DND-41 (cell line): Measurements from ENCODE around the gene GRAMD2B.

Source experiments
- ATAC-seq: fragments of 200-7000 bp; cut with Tn5 transposase; 3 replicates; pipeline ENCODE4 v1.9.1; 2021; ENCODE audit warnings: low read depth; ENCODE audit not compliant: insufficient read depth
- DNase-seq: peaks from one replicate; pipeline ENCODE4 v3.0.0-alpha.2; 2020
- H2AFZ ChIP-seq: 2 replicates; pipeline ENCODE4 v1.6.0; 2012; ENCODE audit warnings: low read depth, low read length
- H3K27ac ChIP-seq: 2 replicates; pipeline ENCODE4 v1.5.1; 2012; ENCODE audit warnings: low read length, inconsistent platforms
- H3K27me3 ChIP-seq: fragments of 200-600 bp; sonication (generic); 2 replicates; pipeline ENCODE4 v1.6.0; 2012; ENCODE audit warnings: low read length, mild to moderate bottlenecking, inconsistent platforms; ENCODE audit not compliant: insufficient read depth, poor library complexity
- H3K36me3 ChIP-seq: 2 replicates; pipeline ENCODE4 v1.5.1; 2012; ENCODE audit warnings: low read length, inconsistent platforms; ENCODE audit not compliant: insufficient read depth
- H3K4me1 ChIP-seq: 2 replicates; pipeline ENCODE4 v1.5.1; 2012; ENCODE audit warnings: mild to moderate bottlenecking, low read length; ENCODE audit not compliant: insufficient read depth
- H3K4me2 ChIP-seq: 2 replicates; pipeline ENCODE4 v1.6.0; 2012; ENCODE audit warnings: mild to moderate bottlenecking, moderate library complexity, low read length, inconsistent platforms; ENCODE audit not compliant: insufficient read depth
- H3K4me3 ChIP-seq, 2 experiments: fragments of 200-600 bp in 1 of 2; shearing (Covaris generic) in 1 of 2; 2 replicates each; pipeline ENCODE4 v1.5.1; 2012 to 2016; ENCODE audit warnings: inconsistent platforms in 2 of 2, low read length in 2 of 2, mild to moderate bottlenecking in 2 of 2, low read depth in 1 of 2, moderate library complexity in 1 of 2
- H3K79me2 ChIP-seq: 2 replicates; pipeline ENCODE4 v1.6.0; 2012; ENCODE audit warnings: low read length, inconsistent platforms; ENCODE audit not compliant: insufficient read depth
- H3K9ac ChIP-seq: 2 replicates; pipeline ENCODE4 v1.6.0; 2012; ENCODE audit warnings: low read depth, mild to moderate bottlenecking, inconsistent platforms, low read length, moderate library complexity
- H3K9me3 ChIP-seq: 2 replicates; pipeline ENCODE4 v1.5.1; 2012; ENCODE audit warnings: low read length, moderate library complexity, mild to moderate bottlenecking, inconsistent platforms; ENCODE audit not compliant: insufficient read depth, severe bottlenecking
- H4K20me1 ChIP-seq: 2 replicates; pipeline ENCODE4 v1.6.0; 2012; ENCODE audit warnings: low read length; ENCODE audit not compliant: insufficient read depth
- EZH2 ChIP-seq: IDR thresholded peaks from 3 replicates; pipeline ENCODE4 v1.6.1; 2012; ENCODE audit warnings: borderline replicate concordance, low read depth, mild to moderate bottlenecking, moderate library complexity, low read length, inconsistent platforms; ENCODE audit not compliant: severe bottlenecking
- TF ChIP-seq, protein P1 (sequence below): IDR thresholded peaks from 2 replicates; pipeline ENCODE4 v1.5.1; 2012; ENCODE audit warnings: borderline replicate concordance, low read length, moderate library complexity, mild to moderate bottlenecking; ENCODE audit not compliant: poor library complexity, severe bottlenecking; ENCODE audit errors: extremely low read depth

The GRAMD2B gene

DNA sequence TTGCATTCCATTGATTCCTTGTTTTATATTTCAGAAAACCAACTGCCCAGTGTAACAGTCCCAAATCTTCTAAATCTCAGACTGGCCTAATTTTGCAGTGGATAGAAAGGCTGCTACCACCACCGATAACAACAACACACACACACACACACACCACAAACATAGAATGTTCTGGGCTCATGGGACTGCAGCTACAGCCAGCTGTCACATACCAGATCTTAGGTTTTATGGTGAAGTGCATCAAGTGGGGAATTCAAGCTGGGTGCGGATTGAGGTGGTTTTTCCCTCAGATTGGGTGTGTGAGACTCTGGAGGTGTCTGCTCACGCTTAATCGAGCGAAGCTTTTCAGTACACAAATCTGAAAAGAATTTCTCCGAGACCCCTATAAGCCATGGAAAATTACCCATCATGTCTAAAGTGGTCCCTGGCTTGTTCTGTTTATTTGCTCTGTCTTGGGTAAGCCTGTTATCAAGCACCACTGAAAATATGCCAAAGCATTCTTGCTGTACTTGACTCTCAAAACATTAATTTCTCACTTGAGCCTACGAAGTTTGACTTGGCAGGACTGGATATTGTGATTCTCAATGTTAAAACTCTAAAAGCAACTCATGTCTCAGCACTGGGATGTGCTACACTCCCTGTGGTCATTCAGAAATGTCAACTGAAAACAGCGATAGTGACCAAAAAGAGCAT, 100.8 kb downstream of the GRAMD2B start:
- DNase-seq (no peak), ATAC-seq (no peak)
- Histone ChIP-seq H3K27me3 (no peaks in the 10 kb centered on the region), H3K4me1 (no peaks in the 10 kb centered on the region), H3K36me3 (no peaks in the 10 kb centered on the region), H3K4me3 (no peak overlapping the region), H2AFZ (no peak overlapping the region), H3K9ac (no peak overlapping the region), H4K20me1 (no peaks in the 10 kb centered on the region), H3K4me2 (no peak overlapping the region), H3K27ac (no peak overlapping the region), H3K9me3 (no peaks in the 10 kb centered on the region), H3K79me2 (no peaks in the 10 kb centered on the region)
- TF ChIP-seq, protein P1, sequence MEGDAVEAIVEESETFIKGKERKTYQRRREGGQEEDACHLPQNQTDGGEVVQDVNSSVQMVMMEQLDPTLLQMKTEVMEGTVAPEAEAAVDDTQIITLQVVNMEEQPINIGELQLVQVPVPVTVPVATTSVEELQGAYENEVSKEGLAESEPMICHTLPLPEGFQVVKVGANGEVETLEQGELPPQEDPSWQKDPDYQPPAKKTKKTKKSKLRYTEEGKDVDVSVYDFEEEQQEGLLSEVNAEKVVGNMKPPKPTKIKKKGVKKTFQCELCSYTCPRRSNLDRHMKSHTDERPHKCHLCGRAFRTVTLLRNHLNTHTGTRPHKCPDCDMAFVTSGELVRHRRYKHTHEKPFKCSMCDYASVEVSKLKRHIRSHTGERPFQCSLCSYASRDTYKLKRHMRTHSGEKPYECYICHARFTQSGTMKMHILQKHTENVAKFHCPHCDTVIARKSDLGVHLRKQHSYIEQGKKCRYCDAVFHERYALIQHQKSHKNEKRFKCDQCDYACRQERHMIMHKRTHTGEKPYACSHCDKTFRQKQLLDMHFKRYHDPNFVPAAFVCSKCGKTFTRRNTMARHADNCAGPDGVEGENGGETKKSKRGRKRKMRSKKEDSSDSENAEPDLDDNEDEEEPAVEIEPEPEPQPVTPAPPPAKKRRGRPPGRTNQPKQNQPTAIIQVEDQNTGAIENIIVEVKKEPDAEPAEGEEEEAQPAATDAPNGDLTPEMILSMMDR = no peak
- no peak for TF ChIP-seq EZH2

DNA sequence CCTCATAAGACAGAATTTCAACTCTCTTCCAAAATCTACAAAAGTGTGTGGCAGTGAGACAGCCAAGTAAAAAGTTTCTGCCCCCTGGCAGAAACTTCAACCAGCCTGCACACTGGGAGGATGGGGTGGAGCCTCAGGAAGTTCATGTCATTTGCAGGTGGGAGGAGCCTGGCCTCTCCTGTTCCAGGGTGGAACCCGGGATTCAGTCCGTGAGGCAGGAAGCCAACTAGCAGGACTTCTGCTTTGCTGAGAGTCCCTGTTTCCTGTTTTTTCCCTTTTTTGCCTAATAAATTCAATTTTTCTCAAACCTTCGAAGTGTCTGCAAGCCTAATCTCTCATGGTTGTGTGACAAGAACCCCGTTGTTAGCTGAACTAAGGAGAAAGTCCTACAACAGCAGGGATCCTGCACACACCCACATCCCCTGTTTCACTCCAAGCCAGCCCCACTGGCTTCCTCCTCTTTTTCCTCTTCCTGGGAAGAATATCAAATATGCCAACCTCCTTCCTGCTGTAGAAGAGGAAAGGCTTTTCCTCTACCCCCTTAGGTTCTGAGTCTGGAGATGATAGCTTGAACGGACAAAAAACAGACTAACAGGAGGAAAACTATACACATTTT, 102.5 kb downstream of the GRAMD2B start:
- no peak overlapping the region for H3K9ac ChIP-seq
- H2AFZ ChIP-seq = peak overlapping the region; percentile 13; the same call in 1 of the 2 replicates
- H3K4me2 ChIP-seq = no peak overlapping the region
- H4K20me1 ChIP-seq = no peaks in the 10 kb centered on the region
- no peak for TF ChIP-seq EZH2
- TF ChIP-seq, protein P1 = no peak
- H3K27me3 ChIP-seq = no peaks in the 10 kb centered on the region
- ATAC-seq (no peak), DNase-seq (no peak)
- H3K4me3 ChIP-seq = no peak overlapping the region
- no peak overlapping the region for H3K27ac ChIP-seq
- no peaks in the 10 kb centered on the region for H3K79me2 ChIP-seq
- H3K9me3 ChIP-seq = no peaks in the 10 kb centered on the region
- H3K36me3 ChIP-seq = no peaks in the 10 kb centered on the region
- no peaks in the 10 kb centered on the region for H3K4me1 ChIP-seq

DNA sequence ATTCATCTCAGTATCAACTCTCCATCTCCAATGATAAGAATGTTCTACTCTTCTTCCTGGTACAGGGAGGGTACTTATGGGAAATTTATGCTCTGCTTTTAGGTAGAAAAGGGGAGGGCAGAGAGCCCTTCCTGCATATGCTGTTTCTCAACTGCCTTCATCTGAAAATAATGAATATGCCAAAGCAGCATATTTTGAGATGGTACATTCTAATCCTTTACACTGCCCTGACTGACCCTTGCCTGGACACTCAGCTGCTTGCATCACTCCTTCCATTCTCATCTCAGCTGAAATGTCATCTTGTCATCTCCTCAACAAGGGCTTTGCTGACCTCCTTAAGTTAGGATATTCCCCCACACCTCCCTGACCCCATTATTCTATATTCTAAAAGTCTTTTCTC, 103.3 kb downstream of the GRAMD2B start:
- no peaks in the 10 kb centered on the region for H3K9me3 ChIP-seq
- H3K36me3 ChIP-seq = no peaks in the 10 kb centered on the region
- H3K9ac ChIP-seq = no peak overlapping the region
- no peak for TF ChIP-seq EZH2
- TF ChIP-seq, protein P1 = no peak
- DNase-seq (no peak), ATAC-seq (no peak)
- no peaks in the 10 kb centered on the region for H4K20me1 ChIP-seq
- no peak overlapping the region for H3K27ac ChIP-seq
- no peaks in the 10 kb centered on the region for H3K79me2 ChIP-seq
- H2AFZ ChIP-seq = no peak overlapping the region
- H3K4me1 ChIP-seq = no peaks in the 10 kb centered on the region
- H3K4me3 ChIP-seq = no peak overlapping the region
- H3K4me2 ChIP-seq = no peak overlapping the region
- no peaks in the 10 kb centered on the region for H3K27me3 ChIP-seq
